DND-41 (cell line): ENCODE measurements around the gene LCTL.
"Not testable (repeated sequence)": the region's sequence is repeated elsewhere in the genome, so short reads cannot be mapped to it uniquely, and the experiment has no call there.

Experiments
- ATAC-seq: fragments of 200-7000 bp; cut with Tn5 transposase; 3 replicates; pipeline ENCODE4 v1.9.1; 2021; ENCODE audit warnings: low read depth; ENCODE audit not compliant: insufficient read depth
- DNase-seq: peaks from one replicate; pipeline ENCODE4 v3.0.0-alpha.2; 2020
- H2AFZ ChIP-seq: 2 replicates; pipeline ENCODE4 v1.6.0; 2012; ENCODE audit warnings: low read depth, low read length
- H3K27ac ChIP-seq: 2 replicates; pipeline ENCODE4 v1.5.1; 2012; ENCODE audit warnings: low read length, inconsistent platforms
- H3K27me3 ChIP-seq: fragments of 200-600 bp; sonication (generic); 2 replicates; pipeline ENCODE4 v1.6.0; 2012; ENCODE audit warnings: low read length, mild to moderate bottlenecking, inconsistent platforms; ENCODE audit not compliant: insufficient read depth, poor library complexity
- H3K36me3 ChIP-seq: 2 replicates; pipeline ENCODE4 v1.5.1; 2012; ENCODE audit warnings: low read length, inconsistent platforms; ENCODE audit not compliant: insufficient read depth
- H3K4me1 ChIP-seq: 2 replicates; pipeline ENCODE4 v1.5.1; 2012; ENCODE audit warnings: mild to moderate bottlenecking, low read length; ENCODE audit not compliant: insufficient read depth
- H3K4me2 ChIP-seq: 2 replicates; pipeline ENCODE4 v1.6.0; 2012; ENCODE audit warnings: mild to moderate bottlenecking, moderate library complexity, low read length, inconsistent platforms; ENCODE audit not compliant: insufficient read depth
- H3K4me3 ChIP-seq, 2 experiments: fragments of 200-600 bp in 1 of 2; shearing (Covaris generic) in 1 of 2; 2 replicates each; pipeline ENCODE4 v1.5.1; 2012 to 2016; ENCODE audit warnings: inconsistent platforms in 2 of 2, low read length in 2 of 2, mild to moderate bottlenecking in 2 of 2, low read depth in 1 of 2, moderate library complexity in 1 of 2
- H3K79me2 ChIP-seq: 2 replicates; pipeline ENCODE4 v1.6.0; 2012; ENCODE audit warnings: low read length, inconsistent platforms; ENCODE audit not compliant: insufficient read depth
- H3K9ac ChIP-seq: 2 replicates; pipeline ENCODE4 v1.6.0; 2012; ENCODE audit warnings: low read depth, mild to moderate bottlenecking, inconsistent platforms, low read length, moderate library complexity
- H3K9me3 ChIP-seq: 2 replicates; pipeline ENCODE4 v1.5.1; 2012; ENCODE audit warnings: low read length, moderate library complexity, mild to moderate bottlenecking, inconsistent platforms; ENCODE audit not compliant: insufficient read depth, severe bottlenecking
- H4K20me1 ChIP-seq: 2 replicates; pipeline ENCODE4 v1.6.0; 2012; ENCODE audit warnings: low read length; ENCODE audit not compliant: insufficient read depth
- EZH2 ChIP-seq: IDR thresholded peaks from 3 replicates; pipeline ENCODE4 v1.6.1; 2012; ENCODE audit warnings: borderline replicate concordance, low read depth, mild to moderate bottlenecking, moderate library complexity, low read length, inconsistent platforms; ENCODE audit not compliant: severe bottlenecking
- TF ChIP-seq, protein P1 (sequence below): IDR thresholded peaks from 2 replicates; pipeline ENCODE4 v1.5.1; 2012; ENCODE audit warnings: borderline replicate concordance, low read length, moderate library complexity, mild to moderate bottlenecking; ENCODE audit not compliant: poor library complexity, severe bottlenecking; ENCODE audit errors: extremely low read depth

LCTL gene

DNA sequence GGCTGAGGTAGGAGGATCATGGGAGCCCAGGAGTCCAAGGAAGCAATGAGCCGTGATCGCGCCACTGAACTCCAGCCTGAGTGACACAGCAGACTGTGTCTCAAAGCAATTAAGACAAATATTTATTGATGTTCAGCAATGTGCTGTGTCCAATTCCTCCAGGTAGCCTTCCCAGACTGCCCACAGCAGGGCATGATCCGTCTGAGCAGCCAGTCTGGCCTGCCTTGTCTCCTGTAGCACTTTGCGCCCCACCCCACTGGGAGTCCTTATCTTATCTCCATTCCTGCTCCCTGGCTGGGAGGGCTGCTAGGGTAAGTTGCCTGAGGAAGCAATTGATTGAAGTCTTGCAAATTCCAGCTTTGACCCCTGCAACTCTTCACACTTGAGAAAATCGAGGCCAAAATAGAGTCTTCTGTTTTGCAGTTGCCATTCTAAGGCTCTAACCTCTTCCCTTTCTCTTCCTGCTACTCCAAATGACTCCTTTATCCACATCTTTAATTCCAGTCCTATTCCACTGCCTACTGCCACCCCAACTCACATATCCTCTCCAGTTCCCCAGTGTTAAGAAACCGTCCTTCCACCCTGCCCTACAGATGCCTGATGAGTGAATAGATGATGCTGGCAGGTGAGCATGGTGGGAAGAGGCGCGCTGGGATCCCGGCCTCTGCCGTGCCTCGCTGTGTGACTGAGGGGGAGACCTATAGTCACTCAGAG lies 26.9 kb upstream of the LCTL start:
- no peaks in the 10 kb centered on the region for H3K36me3 ChIP-seq
- H3K27ac ChIP-seq: no peak overlapping the region
- TF ChIP-seq EZH2: no peak
- TF ChIP-seq, protein P1, sequence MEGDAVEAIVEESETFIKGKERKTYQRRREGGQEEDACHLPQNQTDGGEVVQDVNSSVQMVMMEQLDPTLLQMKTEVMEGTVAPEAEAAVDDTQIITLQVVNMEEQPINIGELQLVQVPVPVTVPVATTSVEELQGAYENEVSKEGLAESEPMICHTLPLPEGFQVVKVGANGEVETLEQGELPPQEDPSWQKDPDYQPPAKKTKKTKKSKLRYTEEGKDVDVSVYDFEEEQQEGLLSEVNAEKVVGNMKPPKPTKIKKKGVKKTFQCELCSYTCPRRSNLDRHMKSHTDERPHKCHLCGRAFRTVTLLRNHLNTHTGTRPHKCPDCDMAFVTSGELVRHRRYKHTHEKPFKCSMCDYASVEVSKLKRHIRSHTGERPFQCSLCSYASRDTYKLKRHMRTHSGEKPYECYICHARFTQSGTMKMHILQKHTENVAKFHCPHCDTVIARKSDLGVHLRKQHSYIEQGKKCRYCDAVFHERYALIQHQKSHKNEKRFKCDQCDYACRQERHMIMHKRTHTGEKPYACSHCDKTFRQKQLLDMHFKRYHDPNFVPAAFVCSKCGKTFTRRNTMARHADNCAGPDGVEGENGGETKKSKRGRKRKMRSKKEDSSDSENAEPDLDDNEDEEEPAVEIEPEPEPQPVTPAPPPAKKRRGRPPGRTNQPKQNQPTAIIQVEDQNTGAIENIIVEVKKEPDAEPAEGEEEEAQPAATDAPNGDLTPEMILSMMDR: no peak
- H3K9ac ChIP-seq: no peak overlapping the region
- H3K4me3 ChIP-seq: no peak overlapping the region
- no peaks in the 10 kb centered on the region for H3K9me3 ChIP-seq
- no peak overlapping the region for H2AFZ ChIP-seq
- H4K20me1 ChIP-seq: no peaks in the 10 kb centered on the region
- no peaks in the 10 kb centered on the region for H3K27me3 ChIP-seq
- DNase-seq (no peak), ATAC-seq (no peak)
- H3K4me1 ChIP-seq: no peaks in the 10 kb centered on the region
- no peaks in the 10 kb centered on the region for H3K79me2 ChIP-seq
- no peak overlapping the region for H3K4me2 ChIP-seq

DNA sequence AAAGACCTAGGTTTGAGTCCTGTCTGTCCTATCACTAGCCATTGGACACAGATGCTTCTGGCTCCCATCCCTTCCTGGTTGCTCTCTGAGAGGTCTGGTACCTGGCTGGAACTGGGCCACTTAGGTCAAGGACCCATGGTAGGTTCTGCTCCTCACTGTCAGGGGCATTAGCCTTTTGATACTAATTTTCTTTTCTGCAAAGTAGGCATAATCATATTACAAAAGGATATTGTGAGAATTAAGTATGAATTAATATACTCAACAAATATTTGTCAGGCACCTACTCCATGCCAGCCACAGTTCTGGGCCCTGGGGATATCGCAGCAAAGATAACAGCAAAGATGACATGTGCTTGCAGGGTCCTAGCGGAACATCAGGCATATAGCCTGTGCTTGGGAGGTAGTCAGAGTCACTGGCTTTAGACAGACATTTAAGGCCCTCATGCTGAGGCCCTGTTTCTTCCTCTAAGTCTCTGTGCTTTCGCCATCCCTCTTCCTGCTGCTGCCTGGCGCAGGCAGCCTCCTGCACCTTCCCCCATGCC lies 25.6 kb upstream of the LCTL start:
- no peak overlapping the region for H3K27ac ChIP-seq
- no peaks in the 10 kb centered on the region for H4K20me1 ChIP-seq
- H3K36me3 ChIP-seq: no peaks in the 10 kb centered on the region
- ATAC-seq: no peak
- H3K4me2 ChIP-seq: no peak overlapping the region
- no peak for DNase-seq
- H3K4me1 ChIP-seq: no peaks in the 10 kb centered on the region
- H3K9me3 ChIP-seq: no peaks in the 10 kb centered on the region
- TF ChIP-seq EZH2: no peak
- TF ChIP-seq, protein P1: no peak
- H3K9ac ChIP-seq: no peak overlapping the region
- no peak overlapping the region for H3K4me3 ChIP-seq
- H2AFZ ChIP-seq: no peak overlapping the region
- no peaks in the 10 kb centered on the region for H3K79me2 ChIP-seq
- no peaks in the 10 kb centered on the region for H3K27me3 ChIP-seq

DNA sequence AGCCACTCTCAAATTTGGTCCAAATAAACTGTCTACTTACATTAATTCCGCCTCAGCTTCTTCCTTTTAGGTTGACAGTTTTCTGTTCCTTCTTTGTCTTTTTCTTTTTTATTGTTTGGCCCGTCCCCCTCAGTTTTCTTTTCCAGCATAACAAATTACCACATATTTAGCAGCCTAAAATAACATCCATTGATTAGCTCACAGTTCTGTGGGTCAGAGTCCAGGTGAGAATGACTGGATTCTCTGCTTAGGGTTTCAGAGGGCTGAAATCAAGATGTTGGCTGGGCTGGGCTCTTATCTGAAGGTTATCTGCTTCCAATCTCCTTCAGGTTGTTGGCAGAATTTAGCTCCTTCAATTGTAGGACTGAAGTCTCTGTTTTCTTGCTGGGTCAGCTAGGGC lies 24.6 kb upstream of the LCTL start:
- Histone ChIP-seq H2AFZ (no peak overlapping the region), H3K27ac (no peak overlapping the region), H3K9me3 (no peaks in the 10 kb centered on the region), H3K4me1 (no peaks in the 10 kb centered on the region), H3K4me2 (no peak overlapping the region), H3K36me3 (no peaks in the 10 kb centered on the region), H3K27me3 (no peaks in the 10 kb centered on the region), H3K9ac (no peak overlapping the region), H3K4me3 (no peak overlapping the region), H3K79me2 (no peaks in the 10 kb centered on the region), H4K20me1 (no peaks in the 10 kb centered on the region)
- ATAC-seq (no peak), DNase-seq (no peak)
- TF ChIP-seq, protein P1: no peak
- no peak for TF ChIP-seq EZH2

DNA sequence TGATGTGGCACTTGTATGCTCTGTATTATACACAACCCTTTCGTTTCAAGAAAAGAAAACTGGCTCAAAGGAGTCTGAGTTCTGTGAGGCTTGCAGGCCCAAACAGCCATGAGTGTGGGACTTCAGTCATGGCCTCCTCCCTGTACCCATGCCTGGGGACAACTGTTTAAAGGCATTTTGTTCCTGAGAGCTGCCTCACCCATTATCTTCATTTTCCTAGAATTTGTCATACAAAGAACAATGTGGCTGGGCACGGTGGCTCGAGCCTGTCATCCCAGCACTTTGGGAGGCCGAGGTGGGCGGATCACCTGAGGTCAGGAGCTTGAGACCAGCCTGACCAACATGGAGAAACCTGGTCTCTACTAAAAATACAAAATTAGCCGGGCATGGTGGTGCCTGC lies 23.6 kb upstream of the LCTL start:
- not testable (repeated sequence) for H4K20me1 ChIP-seq, ATAC-seq, H3K27me3 ChIP-seq, H3K9me3 ChIP-seq, H3K79me2 ChIP-seq, H3K4me3 ChIP-seq, DNase-seq, H3K27ac ChIP-seq, H3K4me2 ChIP-seq, H3K36me3 ChIP-seq, H3K9ac ChIP-seq, H2AFZ ChIP-seq, H3K4me1 ChIP-seq
